Cardiac muscle cell (in vitro differentiated cells and primary cell): Measurements from ENCODE around the gene CARMIL3. TPM values are rescaled to one million over a fixed set of nuclear protein-coding genes. Genes with fewer than 3 reads are reported as not detected.

Experiments used
- DNase-seq, 2 donors: peaks; one replicate each; pipeline versions ENCODE4 v3.0.0 to v3.0.0-alpha.2; 2010 to 2017; ENCODE audit warnings: low read depth in 1 of 2, low spot score in 1 of 2
- H3K27ac ChIP-seq: fragments of 200-600 bp; sonication (generic); 2 replicates; pipeline ENCODE4 v1.5.1; 2016
- H3K27me3 ChIP-seq: fragments of 200-600 bp; sonication (generic); 2 replicates; pipeline ENCODE4 v1.6.0; 2016; ENCODE audit warnings: control low read depth
- H3K36me3 ChIP-seq: fragments of 200-600 bp; sonication (generic); 2 replicates; pipeline ENCODE4 v1.5.1; 2016; ENCODE audit warnings: control low read depth
- H3K4me1 ChIP-seq: fragments of 200-600 bp; sonication (generic); 2 replicates; pipeline ENCODE4 v1.8.1; 2017; ENCODE audit warnings: low read depth, mild to moderate bottlenecking, mixed run types
- H3K4me3 ChIP-seq: fragments of 200-600 bp; sonication (generic); 2 replicates; pipeline ENCODE4 v1.5.1; 2016; ENCODE audit warnings: mild to moderate bottlenecking
- H3K9me3 ChIP-seq: fragments of 200-600 bp; sonication (generic); 2 replicates; pipeline ENCODE4 v1.5.1; 2017; ENCODE audit warnings: low read depth, mild to moderate bottlenecking, control low read depth
- polyA plus RNA-seq: library from polyadenylated mRNA; unstranded; fragments of >200 nt; fragmentation: Nextera tagmentation; extraction: Ambion mirVana; gene quantifications from 2 replicates; pipeline ENCODE4 v1.2.1, GENCODE V29; 2016
- total RNA-seq: library from RNA; depleted of rRNA; stranded (reverse); fragments of >200 nt; gene quantifications from 2 replicates; pipeline ENCODE4 v1.2.3, GENCODE V29; 2016
- TF ChIP-seq, protein P1 (sequence below): IDR thresholded peaks from 2 replicates; pipeline ENCODE4 v1.5.1; 2012; ENCODE audit warnings: low read depth, mild to moderate bottlenecking, low read length

CARMIL3 gene
- total and polyA plus RNA-seq, 2 experiments from 2014 or later, result 0.06 to 0.22 TPM

- H3K4me1 ChIP-seq, result no peaks in the 10 kb centered on the region
- peaks cover 28% of the 10 kb centered on the region for H3K27me3 ChIP-seq
- no peaks in the 10 kb centered on the region for H3K9me3 ChIP-seq
- DNase-seq, result no peak
- H3K27ac ChIP-seq, result no peak overlapping the region
- TF ChIP-seq, protein P1, sequence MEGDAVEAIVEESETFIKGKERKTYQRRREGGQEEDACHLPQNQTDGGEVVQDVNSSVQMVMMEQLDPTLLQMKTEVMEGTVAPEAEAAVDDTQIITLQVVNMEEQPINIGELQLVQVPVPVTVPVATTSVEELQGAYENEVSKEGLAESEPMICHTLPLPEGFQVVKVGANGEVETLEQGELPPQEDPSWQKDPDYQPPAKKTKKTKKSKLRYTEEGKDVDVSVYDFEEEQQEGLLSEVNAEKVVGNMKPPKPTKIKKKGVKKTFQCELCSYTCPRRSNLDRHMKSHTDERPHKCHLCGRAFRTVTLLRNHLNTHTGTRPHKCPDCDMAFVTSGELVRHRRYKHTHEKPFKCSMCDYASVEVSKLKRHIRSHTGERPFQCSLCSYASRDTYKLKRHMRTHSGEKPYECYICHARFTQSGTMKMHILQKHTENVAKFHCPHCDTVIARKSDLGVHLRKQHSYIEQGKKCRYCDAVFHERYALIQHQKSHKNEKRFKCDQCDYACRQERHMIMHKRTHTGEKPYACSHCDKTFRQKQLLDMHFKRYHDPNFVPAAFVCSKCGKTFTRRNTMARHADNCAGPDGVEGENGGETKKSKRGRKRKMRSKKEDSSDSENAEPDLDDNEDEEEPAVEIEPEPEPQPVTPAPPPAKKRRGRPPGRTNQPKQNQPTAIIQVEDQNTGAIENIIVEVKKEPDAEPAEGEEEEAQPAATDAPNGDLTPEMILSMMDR, result no peak
- H3K36me3 ChIP-seq, result no peaks in the 10 kb centered on the region
- no peak overlapping the region for H3K4me3 ChIP-seq
Observed at GRCh38 chr14:24084440-24084839, 32.6 kb downstream of the CARMIL3 start.

DNA sequence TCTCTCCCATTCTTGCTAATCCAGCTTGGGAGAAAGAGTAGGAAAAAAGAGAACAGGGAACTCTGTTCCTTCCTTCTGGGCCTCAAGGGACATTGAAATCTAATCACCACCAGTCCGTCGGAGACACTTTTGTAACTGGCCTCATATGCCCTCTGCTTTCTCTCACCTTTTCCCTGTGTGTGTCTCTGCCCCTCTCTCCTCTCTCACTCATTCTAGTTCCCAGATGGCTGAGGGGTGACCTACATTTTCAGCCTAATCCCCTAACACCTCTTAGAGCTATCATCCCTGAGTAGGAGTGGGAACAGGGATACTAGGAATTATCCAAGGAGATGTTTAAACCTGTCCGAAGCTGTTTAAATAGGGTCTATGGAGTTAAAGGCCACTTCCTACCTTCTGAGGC is 33.4 kb downstream of the CARMIL3 start:
- Histone ChIP-seq H3K9me3 (no peaks in the 10 kb centered on the region), H3K27me3 (peaks cover 24% of the 10 kb centered on the region), H3K36me3 (no peaks in the 10 kb centered on the region), H3K27ac (no peak overlapping the region), H3K4me3 (no peak overlapping the region), H3K4me1 (no peaks in the 10 kb centered on the region)
- TF ChIP-seq, protein P1, result no peak
- no peak for DNase-seq

- Histone ChIP-seq H3K4me1 (no peaks in the 10 kb centered on the region), H3K27ac (no peak overlapping the region), H3K9me3 (no peaks in the 10 kb centered on the region), H3K27me3 (peaks cover 19% of the 10 kb centered on the region), H3K36me3 (no peaks in the 10 kb centered on the region), H3K4me3 (no peak overlapping the region)
- no peak for DNase-seq
- TF ChIP-seq, protein P1, result no peak
Observed at GRCh38 chr14:24086193-24086955, 34.6 kb downstream of the CARMIL3 start.

DNA sequence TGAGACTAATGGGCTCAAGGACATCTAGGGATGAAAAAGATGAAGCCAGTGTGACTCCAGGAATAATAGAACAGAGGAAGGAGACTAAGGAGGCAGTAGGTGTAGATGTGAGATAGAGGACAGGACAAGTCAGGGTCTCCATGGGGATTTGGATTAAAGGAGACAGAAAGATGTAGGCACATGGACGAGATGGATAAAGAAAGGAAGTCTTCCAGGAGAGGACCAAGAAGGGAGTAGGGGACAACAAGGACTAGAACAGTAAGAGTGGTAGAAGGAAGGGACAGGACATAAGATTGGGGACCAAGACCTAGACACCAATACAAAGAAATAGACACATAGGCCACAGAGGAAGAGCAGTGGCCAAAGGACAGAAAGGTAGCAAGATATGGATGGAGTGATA is 35.2 kb downstream of the CARMIL3 start:
- Histone ChIP-seq H3K4me1 (no peaks in the 10 kb centered on the region), H3K27ac (no peak overlapping the region), H3K27me3 (peaks cover 13% of the 10 kb centered on the region), H3K9me3 (no peaks in the 10 kb centered on the region), H3K36me3 (no peaks in the 10 kb centered on the region), H3K4me3 (no peak overlapping the region)
- TF ChIP-seq, protein P1, result no peak
- no peak for DNase-seq

DNA sequence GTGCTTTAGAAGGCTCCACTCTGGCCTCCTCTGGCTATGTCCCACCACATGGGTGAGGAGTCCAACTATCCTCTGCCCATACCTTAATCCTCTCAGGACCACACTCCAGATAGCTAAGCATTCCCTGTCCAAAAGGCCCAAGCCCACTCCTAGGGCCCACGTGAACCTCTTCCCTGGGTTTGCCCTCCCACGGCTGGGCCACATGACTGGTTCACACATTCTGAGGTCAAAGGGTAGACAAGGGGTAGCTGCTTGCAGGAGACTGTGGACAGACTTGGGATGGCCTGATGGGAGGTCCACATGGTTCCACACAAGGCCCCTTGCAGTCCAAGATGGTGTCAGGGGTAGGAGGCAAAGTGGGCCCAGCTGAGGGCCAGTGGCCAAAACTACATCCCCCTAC is 36.3 kb downstream of the CARMIL3 start:
- H3K27ac ChIP-seq, result no peak overlapping the region
- H3K36me3 ChIP-seq, result no peaks in the 10 kb centered on the region
- DNase-seq, result no peak
- no peak overlapping the region for H3K4me3 ChIP-seq
- H3K4me1 ChIP-seq, result no peaks in the 10 kb centered on the region
- H3K27me3 ChIP-seq, result peaks cover 2% of the 10 kb centered on the region
- TF ChIP-seq, protein P1, result no peak
- H3K9me3 ChIP-seq, result no peaks in the 10 kb centered on the region
